HG03095 (cell line): ENCODE data around the gene IGFL1.
"Not testable (repeated sequence)": the region's sequence is repeated elsewhere in the genome, so short reads cannot be mapped to it uniquely, and the experiment has no call there.

ENCODE experiments used
- ATAC-seq: cut with Tn5 transposase; IDR thresholded peaks from one replicate; pipeline ENCODE4 v1.9.1; 2021; ENCODE audit warnings: moderate library complexity; ENCODE audit not compliant: unreplicated experiment

Gene IGFL1

DNA sequence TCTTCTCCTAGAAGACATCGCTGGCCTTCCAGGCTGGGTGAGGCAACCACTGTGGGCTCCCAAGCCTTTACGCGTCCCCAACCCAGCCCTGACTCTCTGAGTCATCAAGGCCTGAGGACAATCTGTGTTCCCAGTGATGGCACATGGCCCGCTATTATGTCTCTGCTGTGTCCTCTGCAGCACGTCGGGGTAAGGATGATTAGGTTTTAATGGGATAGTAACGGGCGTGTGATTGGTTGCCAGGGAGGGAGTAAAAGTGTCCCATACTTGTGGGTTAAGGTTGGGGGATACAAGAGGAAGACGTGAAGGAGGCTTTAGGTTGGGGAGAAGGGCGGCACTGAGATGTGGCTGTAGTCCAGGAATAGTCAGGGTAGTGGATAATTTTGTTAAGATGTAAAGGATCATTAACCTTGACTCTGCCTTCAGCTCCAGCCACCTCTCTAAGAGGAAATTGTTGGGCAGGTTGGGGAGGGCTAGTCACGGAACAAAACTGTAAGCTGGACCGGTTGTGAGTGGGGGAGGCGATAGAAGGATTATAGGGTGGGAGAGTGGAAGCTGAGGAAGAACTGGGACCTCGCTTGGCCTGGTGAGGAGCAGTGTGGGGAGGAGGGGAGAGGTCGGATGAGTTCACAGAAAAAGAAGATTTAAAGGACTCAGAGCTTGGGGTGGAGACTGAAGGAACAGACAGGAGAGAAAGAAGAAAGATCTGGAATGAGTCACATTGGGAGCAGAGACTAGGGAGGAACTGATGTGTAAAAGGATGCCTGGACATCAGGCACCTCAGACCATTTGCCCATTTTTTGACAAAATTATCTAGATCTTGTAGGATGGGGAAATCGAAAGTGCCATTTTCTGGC is 27.9 kb upstream of the IGFL1 start:
- no peak for ATAC-seq

DNA sequence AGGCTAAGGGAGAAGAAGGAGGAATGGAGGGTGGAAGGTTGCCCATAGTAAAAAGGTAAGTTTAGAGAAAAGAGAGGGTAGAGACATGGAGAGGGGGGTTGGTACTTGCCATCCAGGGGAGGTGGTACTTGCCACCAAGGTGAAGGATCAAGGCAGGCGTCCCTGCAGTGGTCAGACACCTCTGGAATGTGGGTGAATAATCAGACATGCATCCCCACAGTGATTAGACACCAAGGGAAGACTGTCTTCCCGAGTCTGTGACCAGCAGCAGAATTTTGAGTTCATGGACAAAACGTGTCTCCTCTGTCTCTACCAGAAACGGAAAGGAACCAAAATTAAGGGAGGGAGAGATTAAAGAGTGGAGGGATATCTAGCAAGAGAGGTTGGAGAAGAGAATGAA is 27.1 kb upstream of the IGFL1 start:
- ATAC-seq = no peak

DNA sequence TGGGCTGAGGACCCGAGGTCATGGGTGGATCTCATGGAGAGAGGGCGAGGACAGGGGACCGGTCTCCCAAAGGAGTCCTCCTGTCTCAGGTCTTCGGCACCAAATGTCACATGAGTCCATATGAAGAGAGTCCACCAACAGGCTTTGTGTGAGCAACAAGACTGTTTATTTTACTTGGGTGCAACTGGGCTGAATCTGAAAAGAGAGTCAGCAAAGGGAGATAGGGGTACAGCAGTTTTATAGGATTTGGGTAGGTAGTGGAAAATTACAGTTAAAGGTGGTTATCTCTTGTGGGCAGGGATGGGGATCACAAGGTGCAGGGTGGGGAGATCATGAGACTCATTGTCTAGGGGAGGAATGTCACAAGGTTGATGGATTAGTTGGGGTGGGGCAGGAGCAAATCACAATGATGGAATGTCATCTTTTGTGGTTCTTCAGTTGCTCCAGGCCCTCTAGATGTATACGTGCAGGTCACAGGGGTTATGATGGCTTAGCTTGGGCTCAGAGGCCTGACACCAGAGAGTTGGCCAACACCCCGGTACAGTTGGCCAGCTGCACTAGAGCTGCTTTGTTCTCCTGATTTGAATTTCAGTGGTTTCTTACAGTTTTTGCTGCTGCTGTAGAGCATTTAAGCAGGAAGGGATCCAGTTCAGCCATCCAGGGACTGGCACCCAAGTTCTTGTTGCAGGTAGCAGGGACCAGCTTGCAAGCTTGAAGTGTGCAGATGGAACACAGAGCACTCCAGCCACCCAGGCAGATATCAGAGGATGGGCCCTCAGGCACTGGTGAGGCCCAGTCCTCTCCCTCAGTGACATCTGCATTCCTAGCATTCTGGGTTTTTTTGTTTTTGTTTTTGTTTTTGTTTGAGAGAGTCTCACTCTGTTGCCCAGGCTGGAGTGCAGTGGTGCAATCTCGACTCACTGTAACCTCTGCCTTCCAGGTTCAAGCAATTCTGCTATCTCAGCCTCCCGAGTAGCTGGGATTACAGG is 26.4 kb upstream of the IGFL1 start:
- ATAC-seq = no peak

DNA sequence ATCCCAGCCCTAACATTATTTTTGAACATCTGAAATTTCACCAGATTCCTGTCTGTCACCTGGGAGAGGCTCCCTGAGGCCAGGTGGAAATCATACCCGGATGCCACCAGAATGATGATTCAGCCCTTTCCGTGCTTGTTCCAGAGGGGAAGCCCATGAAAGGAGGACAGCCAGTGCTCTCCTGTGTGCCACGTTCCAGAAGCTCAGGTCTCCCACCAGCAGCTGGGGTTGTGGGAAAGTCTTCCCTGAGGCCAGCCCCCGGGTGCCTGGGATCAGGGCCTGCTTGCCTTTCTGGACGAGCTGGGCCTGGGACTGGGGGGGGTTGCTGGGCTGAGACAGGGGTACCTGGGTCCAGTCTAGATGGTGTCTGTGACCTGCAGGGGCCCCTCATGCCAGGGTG is 25.5 kb upstream of the IGFL1 start:
- no peak for ATAC-seq

GRCh38 chr19:46205183-46205984 is 24.2 kb upstream of the IGFL1 start:
- no peak for ATAC-seq

GRCh38 chr19:46206176-46206575 is 23.4 kb upstream of the IGFL1 start:
- ATAC-seq = no peak

DNA sequence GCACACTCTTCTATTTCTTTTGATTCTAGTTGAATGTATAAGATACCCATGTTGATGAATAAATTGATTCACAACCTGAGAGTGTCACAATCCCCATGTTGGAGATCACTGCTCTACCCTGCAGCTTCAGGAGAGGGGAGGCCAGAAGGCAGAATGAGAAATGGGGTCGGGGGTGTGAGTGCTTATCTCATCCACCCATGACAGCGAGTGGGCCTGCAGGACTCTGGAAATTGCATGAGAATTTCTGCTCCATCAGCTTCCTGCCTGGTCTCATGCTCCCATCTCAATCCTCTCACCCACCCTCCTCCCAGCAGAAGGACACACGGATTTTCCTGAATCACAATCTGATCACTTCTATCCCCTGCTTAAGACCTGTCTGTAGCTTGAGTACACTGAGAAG is 22.9 kb upstream of the IGFL1 start:
- ATAC-seq = no peak

GRCh38 chr19:46207858-46208257 is 21.7 kb upstream of the IGFL1 start:
- ATAC-seq = not testable (repeated sequence)

DNA sequence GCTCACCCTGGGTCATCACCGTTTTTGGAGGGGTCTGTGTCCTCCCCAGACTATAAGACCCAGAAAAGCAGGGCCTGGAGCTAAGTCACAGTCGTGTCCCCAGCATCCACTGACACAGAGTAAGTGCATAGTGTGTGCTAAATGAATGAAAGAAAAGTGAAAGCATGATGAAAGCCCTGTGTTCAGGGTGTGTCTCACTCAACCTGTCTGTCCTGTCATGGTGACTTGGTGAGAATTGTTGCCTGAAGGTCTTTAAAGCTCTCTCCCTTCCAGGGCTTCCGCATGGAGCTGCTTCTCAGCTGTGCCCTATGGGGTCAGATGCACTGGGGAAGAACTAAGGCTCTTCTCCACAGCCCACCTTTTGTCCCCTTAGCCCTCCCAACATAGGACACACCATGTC is 20.5 kb upstream of the IGFL1 start:
- ATAC-seq = no peak

- no peak for ATAC-seq
Observed at GRCh38 chr19:46209472-46209871, 20.1 kb upstream of the IGFL1 start.

DNA sequence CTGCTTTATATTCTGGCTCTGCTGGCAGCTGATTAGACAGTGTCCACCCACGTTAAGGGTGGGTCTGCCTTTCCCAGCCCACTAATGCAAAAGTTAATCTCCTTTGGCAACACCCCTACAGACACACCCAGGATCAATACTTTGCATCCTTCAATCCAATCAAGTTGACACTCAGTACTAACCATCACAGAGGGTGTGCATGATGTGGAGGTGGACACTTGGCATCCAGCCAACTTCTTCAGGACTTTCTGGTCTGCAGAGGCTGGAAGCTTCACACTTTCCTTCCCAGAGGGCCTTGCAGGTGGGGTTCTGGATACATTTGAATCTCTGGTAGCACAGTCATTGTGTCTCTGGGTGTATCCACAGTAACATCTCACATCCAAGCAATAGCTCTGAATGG is 18.9 kb upstream of the IGFL1 start:
- ATAC-seq = no peak

- ATAC-seq = no peak
Observed at GRCh38 chr19:46211201-46211881, 18.2 kb upstream of the IGFL1 start.

- not testable (repeated sequence) for ATAC-seq
Observed at GRCh38 chr19:46212592-46212991, 16.9 kb upstream of the IGFL1 start.

- no peak for ATAC-seq
Observed at GRCh38 chr19:46213156-46213555, 16.4 kb upstream of the IGFL1 start.

GRCh38 chr19:46213806-46214205 is 15.7 kb upstream of the IGFL1 start:
- ATAC-seq = no peak

GRCh38 chr19:46216612-46217011 is 12.9 kb upstream of the IGFL1 start:
- no peak for ATAC-seq

GRCh38 chr19:46217476-46217875 is 12.1 kb upstream of the IGFL1 start:
- no peak for ATAC-seq

- ATAC-seq = no peak
Observed at GRCh38 chr19:46218160-46218559, 11.4 kb upstream of the IGFL1 start.

DNA sequence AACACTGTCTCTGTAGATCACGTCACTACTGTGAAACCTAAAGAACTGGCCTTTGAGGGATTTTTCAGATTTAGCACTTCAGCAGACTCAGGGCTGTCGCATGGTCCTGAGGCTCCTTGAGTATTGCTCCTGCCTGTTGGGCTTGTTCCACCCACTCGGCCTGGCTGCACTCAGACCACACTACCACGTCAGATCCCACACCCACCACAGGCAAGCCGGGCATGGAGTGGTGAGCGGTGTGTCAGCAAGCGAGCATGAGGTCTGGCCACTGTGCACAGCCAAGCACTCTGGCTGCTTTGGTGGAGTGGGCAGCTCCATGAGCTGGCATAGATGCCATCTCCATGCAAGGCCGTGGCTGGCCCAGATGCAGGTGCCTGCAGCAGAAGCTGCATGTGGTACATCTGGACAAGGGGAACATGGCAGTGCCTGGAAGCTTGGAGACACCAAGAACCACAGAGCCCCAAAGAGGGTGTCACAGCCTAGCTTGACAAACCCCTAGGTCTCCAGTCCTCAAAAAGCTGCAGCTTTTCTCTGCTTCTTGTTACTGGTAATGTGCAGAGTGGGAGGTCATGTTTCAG is 9.4 kb upstream of the IGFL1 start:
- no peak for ATAC-seq

GRCh38 chr19:46221152-46221551 is 8.4 kb upstream of the IGFL1 start:
- no peak for ATAC-seq
